Fibroblast of pulmonary artery (primary cell): ENCODE measurements around the gene ZNF593.

Experiments used
- DNase-seq: peaks from one replicate; pipeline ENCODE4 v3.0.0-alpha.2; 2010; ENCODE audit warnings: low read depth
- H3K4me3 ChIP-seq: replicated peaks from 2 replicates; pipeline ENCODE4 v1.5.1; 2011; ENCODE audit warnings: low read depth, mild to moderate bottlenecking, control low read depth, low read length, moderate library complexity
- TF ChIP-seq, protein P1 (sequence below): IDR thresholded peaks from 2 replicates; pipeline ENCODE4 v1.5.1; 2011; ENCODE audit warnings: mild to moderate bottlenecking, control low read depth, low read length, inconsistent platforms; ENCODE audit errors: missing control alignments

The ZNF593 gene

GRCh38 chr1:26158908-26159742 is 10.6 kb upstream of the ZNF593 start, which contains the start of gene FAM110D:
Gene FAM110D, plus strand, starts transcription at chr1:26159079. Its CDS starts 2,213 bp downstream, at chr1:26161292.
- peak within 1 kb of the TSS; percentile 33 for H3K4me3 ChIP-seq
- TF ChIP-seq, protein P1, sequence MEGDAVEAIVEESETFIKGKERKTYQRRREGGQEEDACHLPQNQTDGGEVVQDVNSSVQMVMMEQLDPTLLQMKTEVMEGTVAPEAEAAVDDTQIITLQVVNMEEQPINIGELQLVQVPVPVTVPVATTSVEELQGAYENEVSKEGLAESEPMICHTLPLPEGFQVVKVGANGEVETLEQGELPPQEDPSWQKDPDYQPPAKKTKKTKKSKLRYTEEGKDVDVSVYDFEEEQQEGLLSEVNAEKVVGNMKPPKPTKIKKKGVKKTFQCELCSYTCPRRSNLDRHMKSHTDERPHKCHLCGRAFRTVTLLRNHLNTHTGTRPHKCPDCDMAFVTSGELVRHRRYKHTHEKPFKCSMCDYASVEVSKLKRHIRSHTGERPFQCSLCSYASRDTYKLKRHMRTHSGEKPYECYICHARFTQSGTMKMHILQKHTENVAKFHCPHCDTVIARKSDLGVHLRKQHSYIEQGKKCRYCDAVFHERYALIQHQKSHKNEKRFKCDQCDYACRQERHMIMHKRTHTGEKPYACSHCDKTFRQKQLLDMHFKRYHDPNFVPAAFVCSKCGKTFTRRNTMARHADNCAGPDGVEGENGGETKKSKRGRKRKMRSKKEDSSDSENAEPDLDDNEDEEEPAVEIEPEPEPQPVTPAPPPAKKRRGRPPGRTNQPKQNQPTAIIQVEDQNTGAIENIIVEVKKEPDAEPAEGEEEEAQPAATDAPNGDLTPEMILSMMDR: no peak
- DNase-seq: no peak

GRCh38 chr1:26159743-26160039 is 10.0 kb upstream of the ZNF593 start:
- H3K4me3 ChIP-seq: no peak overlapping the region
- TF ChIP-seq, protein P1: no peak
- DNase-seq: no peak

- no peak for DNase-seq
- TF ChIP-seq, protein P1: no peak
- no peak overlapping the region for H3K4me3 ChIP-seq
Measured at GRCh38 chr1:26160527-26161414, 8.9 kb upstream of the ZNF593 start.

GRCh38 chr1:26161415-26162219 is 8.1 kb upstream of the ZNF593 start:
- DNase-seq: peak; percentile 45
- H3K4me3 ChIP-seq: peak overlapping the region; percentile 36
- TF ChIP-seq, protein P1: peak; percentile 2

- TF ChIP-seq, protein P1: no peak
- H3K4me3 ChIP-seq: peak overlapping the region; percentile 35
- DNase-seq: no peak
Measured at GRCh38 chr1:26162220-26162709, 7.4 kb upstream of the ZNF593 start.

DNA sequence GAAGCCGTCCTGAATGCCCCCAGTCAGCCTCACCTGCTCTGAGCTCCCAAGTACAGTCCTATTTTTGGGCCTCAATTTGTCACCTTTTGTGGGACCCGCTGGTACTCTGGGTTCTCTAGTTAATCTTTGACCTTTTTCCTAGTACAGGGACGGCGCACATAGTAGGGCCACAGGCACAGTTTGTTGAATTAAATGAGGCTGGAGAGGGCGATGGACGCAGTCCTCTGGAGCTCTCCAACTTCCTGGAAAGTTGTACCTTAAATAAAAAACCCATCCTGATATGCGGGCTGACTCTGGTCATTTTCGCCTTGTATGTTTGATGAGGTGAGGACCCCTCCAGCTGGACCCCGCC is 6.0 kb upstream of the ZNF593 start:
- H3K4me3 ChIP-seq: no peak overlapping the region
- DNase-seq: no peak
- TF ChIP-seq, protein P1: no peak
